Lower lobe of right lung (tissue), 2 donors: ENCODE measurements around the gene OSBPL7. TPM values are rescaled to one million over a fixed set of nuclear protein-coding genes. Genes with fewer than 3 reads are reported as not detected.
A peak's percentile ranks its signal among the peaks of the same experiment; 100 is the strongest.

ENCODE experiments used
- ATAC-seq, 2 donors: fragments of 200-7000 bp; cut with Tn5 transposase; one replicate each; pipeline ENCODE4 v1.9.1; 2020 to 2022; ENCODE audit warnings: mild to moderate bottlenecking in 2 of 2, moderate library complexity in 2 of 2
- DNase-seq: peaks from one replicate; pipeline ENCODE4 v3.0.0-alpha.2; 2020
- H3K27ac ChIP-seq: fragments of 200-600 bp; one replicate; pipeline ENCODE4 v1.8.0; 2022
- H3K27me3 ChIP-seq: fragments of 200-600 bp; one replicate; pipeline ENCODE4 v1.8.0; 2022; ENCODE audit warnings: low read depth
- H3K36me3 ChIP-seq: fragments of 200-600 bp; one replicate; pipeline ENCODE4 v1.8.0; 2022; ENCODE audit warnings: mild to moderate bottlenecking
- H3K4me1 ChIP-seq: fragments of 200-600 bp; one replicate; pipeline ENCODE4 v1.8.0; 2022
- H3K4me3 ChIP-seq: fragments of 200-600 bp; one replicate; pipeline ENCODE4 v1.8.0; 2022; ENCODE audit warnings: mild to moderate bottlenecking
- H3K9me3 ChIP-seq: fragments of 200-600 bp; one replicate; pipeline ENCODE4 v1.8.0; 2022
- intact Hi-C: fragments of 100-400 bp; cut with DNase I; formaldehyde crosslinking; loops from one replicate; pipeline ENCODE4 v1.11.0; 2022
- total RNA-seq: library from RNA; stranded (reverse); fragmentation: NEBNext Ultra II Directional; extraction: Animal tissue kit (Norgen Biotek cat#: 25700); gene quantifications from one replicate; pipeline ENCODE4 v1.2.1, GENCODE V29; 2021
- TF ChIP-seq, protein P1 (sequence below): fragments of 200-600 bp; IDR thresholded peaks from one replicate; pipeline ENCODE4 v1.8.0; 2022; ENCODE audit warnings: antibody characterized with exemption, mild to moderate bottlenecking
- donor health status: DM: no; HTN: yes; CAD: no; lungs with severe emphysema.

OSBPL7 gene
- total RNA-seq, 1 donor from 2014 or later = 15.0 TPM

DNA sequence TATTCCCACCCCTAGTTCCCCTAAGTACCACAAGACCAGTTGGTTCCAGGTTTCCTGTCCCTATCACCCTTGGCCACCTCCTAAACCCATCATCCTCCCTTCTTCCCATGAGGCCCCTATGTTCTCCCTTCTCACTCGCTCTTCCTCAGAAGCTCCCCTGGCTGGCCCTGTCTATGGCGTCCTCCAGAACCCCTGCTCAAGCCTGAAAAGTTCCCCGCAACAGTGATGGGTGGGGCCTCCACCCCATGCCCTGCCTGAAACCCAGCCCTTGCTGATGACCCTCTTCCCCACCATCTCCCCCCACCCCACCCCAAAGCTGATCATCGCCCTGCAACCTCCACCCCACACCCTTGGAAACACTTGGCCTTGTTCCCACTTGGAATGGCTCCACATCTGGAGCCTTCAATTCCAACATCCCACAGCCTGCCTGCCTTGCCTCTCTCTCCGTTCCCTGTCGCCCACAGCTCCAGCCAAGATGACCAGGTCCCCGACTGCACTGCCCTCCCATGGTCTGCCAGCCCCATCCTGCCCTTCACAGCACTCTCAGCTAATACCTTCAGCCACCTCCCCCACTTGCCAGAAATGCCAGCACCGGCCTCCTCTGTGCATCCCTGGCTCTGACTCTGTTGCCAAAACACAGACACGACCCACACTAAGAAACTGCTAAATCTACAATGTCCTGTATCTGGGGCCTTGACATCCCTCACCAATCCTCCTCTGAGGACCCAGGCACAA, 10.5 kb downstream of the OSBPL7 start:
- DNase-seq (no peak), ATAC-seq (no peak)
- intact Hi-C loops = no loop called here
- H3K9me3 ChIP-seq = no peaks in the 10 kb centered on the region
- H3K27ac ChIP-seq = no peak overlapping the region
- TF ChIP-seq, protein P1, sequence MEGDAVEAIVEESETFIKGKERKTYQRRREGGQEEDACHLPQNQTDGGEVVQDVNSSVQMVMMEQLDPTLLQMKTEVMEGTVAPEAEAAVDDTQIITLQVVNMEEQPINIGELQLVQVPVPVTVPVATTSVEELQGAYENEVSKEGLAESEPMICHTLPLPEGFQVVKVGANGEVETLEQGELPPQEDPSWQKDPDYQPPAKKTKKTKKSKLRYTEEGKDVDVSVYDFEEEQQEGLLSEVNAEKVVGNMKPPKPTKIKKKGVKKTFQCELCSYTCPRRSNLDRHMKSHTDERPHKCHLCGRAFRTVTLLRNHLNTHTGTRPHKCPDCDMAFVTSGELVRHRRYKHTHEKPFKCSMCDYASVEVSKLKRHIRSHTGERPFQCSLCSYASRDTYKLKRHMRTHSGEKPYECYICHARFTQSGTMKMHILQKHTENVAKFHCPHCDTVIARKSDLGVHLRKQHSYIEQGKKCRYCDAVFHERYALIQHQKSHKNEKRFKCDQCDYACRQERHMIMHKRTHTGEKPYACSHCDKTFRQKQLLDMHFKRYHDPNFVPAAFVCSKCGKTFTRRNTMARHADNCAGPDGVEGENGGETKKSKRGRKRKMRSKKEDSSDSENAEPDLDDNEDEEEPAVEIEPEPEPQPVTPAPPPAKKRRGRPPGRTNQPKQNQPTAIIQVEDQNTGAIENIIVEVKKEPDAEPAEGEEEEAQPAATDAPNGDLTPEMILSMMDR = no peak
- peaks cover 90% of the 10 kb centered on the region for H3K36me3 ChIP-seq
- peaks cover 16% of the 10 kb centered on the region for H3K4me1 ChIP-seq
- H3K27me3 ChIP-seq = no peaks in the 10 kb centered on the region
- no peak overlapping the region for H3K4me3 ChIP-seq

DNA sequence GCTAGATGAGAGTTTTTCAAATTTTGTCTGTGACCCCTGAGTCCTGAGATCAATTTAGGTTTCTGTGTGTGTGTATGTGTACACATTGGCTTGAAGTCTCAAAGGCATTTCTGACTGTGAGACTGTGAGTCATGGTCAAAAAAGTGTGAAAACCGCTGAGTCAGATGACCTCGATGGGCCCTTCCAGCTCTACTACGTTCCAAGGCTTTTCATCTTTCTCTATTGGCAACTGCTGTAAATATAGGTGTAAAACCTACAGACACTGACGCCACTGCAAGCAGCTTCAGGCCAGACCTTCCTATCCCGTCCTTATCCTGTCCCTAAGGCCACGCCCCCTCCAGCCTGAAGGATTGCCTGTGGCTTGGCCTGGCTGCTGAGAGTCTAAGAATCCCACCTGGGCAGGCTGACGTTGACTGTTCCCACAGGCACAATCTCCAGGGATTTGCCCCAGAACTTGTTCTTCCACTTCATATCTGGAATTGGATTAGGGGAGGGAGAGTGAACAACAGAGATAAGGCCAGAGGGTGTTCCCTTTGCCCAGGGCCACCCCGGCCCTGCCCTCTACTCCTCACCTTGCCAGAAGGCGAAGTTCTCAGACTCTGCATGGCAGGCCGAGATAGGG, 11.3 kb downstream of the OSBPL7 start:
- H3K4me1 ChIP-seq = peaks cover 16% of the 10 kb centered on the region
- H3K36me3 ChIP-seq = peaks cover 83% of the 10 kb centered on the region
- TF ChIP-seq, protein P1 = no peak
- no peak overlapping the region for H3K4me3 ChIP-seq
- H3K27me3 ChIP-seq = no peaks in the 10 kb centered on the region
- peak; percentile 86 to 88 for ATAC-seq
- H3K9me3 ChIP-seq = no peaks in the 10 kb centered on the region
- DNase-seq = peak; percentile 75
- H3K27ac ChIP-seq = peak overlapping the region; percentile 62
- intact Hi-C loops = no loop called here

DNA sequence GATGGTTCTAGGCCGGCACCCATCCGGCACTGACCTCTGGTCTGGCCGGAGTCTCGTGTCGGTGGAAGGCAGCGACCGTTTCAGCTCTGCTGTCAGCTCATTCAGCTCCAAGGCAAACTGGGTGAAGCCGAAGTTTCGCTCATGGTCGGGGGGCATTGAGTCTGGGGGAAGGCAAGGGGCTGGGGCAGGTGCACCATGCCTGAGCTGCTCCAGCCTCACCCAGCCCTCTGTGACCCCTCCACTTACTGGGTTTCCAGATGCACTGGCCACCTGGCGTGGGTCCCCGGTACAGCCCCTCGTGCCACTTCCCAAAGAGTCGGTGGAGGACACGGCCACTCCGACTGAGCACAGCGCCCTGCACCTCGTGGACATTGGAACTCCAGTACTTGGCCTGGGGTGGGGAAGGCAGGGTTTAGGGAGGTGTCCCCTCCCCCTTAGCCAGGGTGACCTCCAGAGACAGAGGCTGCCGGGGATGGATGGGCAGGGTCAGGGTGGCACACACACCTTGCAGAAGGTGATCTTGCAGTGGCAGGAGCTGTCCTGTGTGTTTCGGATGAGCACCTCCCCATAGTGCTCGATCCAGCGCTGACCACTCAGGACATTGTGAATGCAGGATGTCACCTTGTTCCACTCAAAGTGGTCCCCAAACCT, 12.6 kb downstream of the OSBPL7 start:
- intact Hi-C loops = no loop called here
- TF ChIP-seq, protein P1 = no peak
- no peak overlapping the region for H3K27ac ChIP-seq
- ATAC-seq = no peak
- H3K9me3 ChIP-seq = no peaks in the 10 kb centered on the region
- DNase-seq = no peak
- H3K27me3 ChIP-seq = no peaks in the 10 kb centered on the region
- H3K4me1 ChIP-seq = peaks cover 16% of the 10 kb centered on the region
- no peak overlapping the region for H3K4me3 ChIP-seq
- peaks cover 69% of the 10 kb centered on the region for H3K36me3 ChIP-seq

DNA sequence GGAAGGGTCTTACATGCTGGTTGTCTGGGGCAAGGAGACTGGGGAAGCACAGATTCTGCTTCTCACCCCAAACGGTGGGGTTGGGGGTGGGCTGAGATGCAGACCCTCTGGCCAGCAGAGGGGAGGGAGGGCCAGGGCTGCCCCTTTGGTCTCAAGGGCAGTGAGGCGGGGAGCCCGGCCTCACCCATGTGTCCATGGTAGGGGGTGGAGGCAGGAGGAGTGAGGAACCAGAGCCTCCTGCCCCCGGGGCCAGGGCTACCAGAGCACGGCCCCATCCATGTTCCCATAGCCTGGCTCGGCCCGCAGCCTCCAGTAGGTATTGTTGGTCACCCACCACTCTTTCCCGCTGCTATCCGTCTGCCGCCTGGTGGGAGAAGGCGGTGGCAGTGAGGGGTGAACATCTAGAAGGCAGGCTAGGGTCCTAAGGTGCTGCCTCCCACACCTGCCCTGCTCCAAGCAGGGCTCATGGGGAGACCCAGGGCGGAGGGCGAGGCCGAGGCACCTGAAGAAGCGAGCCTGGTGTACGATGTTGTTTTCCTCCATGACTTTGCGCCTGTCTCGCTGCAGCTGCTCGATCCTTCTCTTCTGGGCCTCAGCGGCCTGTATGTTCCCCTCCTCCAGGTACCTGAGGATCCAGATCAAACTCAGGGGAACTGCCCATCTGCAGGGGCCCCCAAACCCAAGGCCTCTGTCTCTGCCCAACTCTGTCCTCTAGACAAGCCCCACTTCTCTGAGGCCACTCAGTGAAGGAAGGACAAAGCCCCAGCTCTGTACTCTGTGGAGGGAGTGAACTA, 13.4 kb downstream of the OSBPL7 start:
- no peak for DNase-seq
- no peak overlapping the region for H3K4me3 ChIP-seq
- TF ChIP-seq, protein P1 = no peak
- peaks cover 62% of the 10 kb centered on the region for H3K36me3 ChIP-seq
- H3K4me1 ChIP-seq = peaks cover 16% of the 10 kb centered on the region
- ATAC-seq = no peak
- no peaks in the 10 kb centered on the region for H3K9me3 ChIP-seq
- no peak overlapping the region for H3K27ac ChIP-seq
- intact Hi-C loops = no loop called here
- H3K27me3 ChIP-seq = no peaks in the 10 kb centered on the region

DNA sequence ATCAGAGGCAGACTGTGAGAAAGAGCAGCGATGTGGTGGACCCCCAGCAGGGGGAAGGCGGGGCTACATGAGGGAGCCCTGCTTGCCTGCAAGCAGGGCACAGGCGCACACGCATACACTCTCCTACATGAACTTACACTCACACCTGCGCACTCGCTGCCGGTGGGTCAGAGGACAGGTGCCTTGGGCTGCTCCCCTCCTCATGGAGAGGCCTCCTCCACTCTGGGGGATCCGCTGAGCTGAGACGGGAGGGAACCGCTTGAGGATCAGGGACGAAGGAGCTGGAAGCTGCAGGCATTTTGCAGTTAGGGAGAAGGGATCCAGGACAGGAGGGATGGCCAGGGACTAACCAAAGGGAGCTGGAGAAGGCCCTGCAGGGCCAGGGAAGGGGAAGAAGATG, 14.2 kb downstream of the OSBPL7 start:
- Histone ChIP-seq H3K4me3 (no peak overlapping the region), H3K9me3 (no peaks in the 10 kb centered on the region), H3K4me1 (peaks cover 16% of the 10 kb centered on the region), H3K36me3 (peaks cover 54% of the 10 kb centered on the region), H3K27ac (no peak overlapping the region), H3K27me3 (no peaks in the 10 kb centered on the region)
- DNase-seq (no peak), ATAC-seq (no peak)
- intact Hi-C loops = no loop called here
- TF ChIP-seq, protein P1 = no peak
